OCI-LY3 (cell line): ENCODE measurements around the gene DMWD.

Experiments
- H2AFZ ChIP-seq: fragments of 200-600, 300-600 bp; shearing (Covaris generic); 2 replicates; pipeline ENCODE4 v1.6.0; 2014; ENCODE audit warnings: antibody characterized with exemption, low read depth, low read length
- H3K27ac ChIP-seq: fragments of 200-600, 300-600 bp; sonication (generic); 2 replicates; pipeline ENCODE4 v1.5.1; 2014; ENCODE audit warnings: mild to moderate bottlenecking, low read length, moderate library complexity, mixed read lengths
- H3K27me3 ChIP-seq: fragments of 200-600, 300-600 bp; sonication (generic); 2 replicates; pipeline ENCODE4 v1.6.1; 2014; ENCODE audit warnings: low read depth, low read length, mixed read lengths
- H3K36me3 ChIP-seq: fragments of 200-600, 300-600 bp; sonication (generic); replicated peaks from 2 replicates; pipeline ENCODE3; 2014; ENCODE audit warnings: low read depth, low read length, mixed read lengths
- H3K4me1 ChIP-seq: fragments of 300-600, 200-600 bp; sonication (generic); 2 replicates; pipeline ENCODE4 v1.6.1; 2014; ENCODE audit warnings: low read length, mixed read lengths
- H3K4me2 ChIP-seq: fragments of 200-600, 300-600 bp; sonication (generic); 2 replicates; pipeline ENCODE4 v1.6.1; 2014; ENCODE audit warnings: low read length, mixed read lengths
- H3K4me3 ChIP-seq: fragments of 300-600, 200-600 bp; sonication (generic); 2 replicates; pipeline ENCODE4 v1.5.1; 2014; ENCODE audit warnings: antibody characterized with exemption, mild to moderate bottlenecking, low read length, moderate library complexity
- H3K79me2 ChIP-seq: fragments of 300-600, 200-600 bp; shearing (Covaris generic); 2 replicates; pipeline ENCODE4 v1.6.1; 2014; ENCODE audit warnings: mild to moderate bottlenecking, low read length, mixed read lengths
- H3K9ac ChIP-seq: fragments of 300-600, 200-600 bp; shearing (Covaris generic); 2 replicates; pipeline ENCODE4 v1.6.0; 2014; ENCODE audit warnings: mild to moderate bottlenecking, low read length, moderate library complexity
- H3K9me3 ChIP-seq: fragments of 200-600, 300-600 bp; shearing (Covaris generic); 2 replicates; pipeline ENCODE4 v1.6.1; 2014; ENCODE audit warnings: low read length, mixed read lengths; ENCODE audit not compliant: insufficient read depth
- H4K20me1 ChIP-seq: fragments of 200-600, 300-600 bp; sonication (generic); 2 replicates; pipeline ENCODE4 v1.6.1; 2016; ENCODE audit warnings: low read length, mixed read lengths; ENCODE audit not compliant: insufficient read depth
- CTCF ChIP-seq: fragments of 200-600, 300-600 bp; sonication (generic); IDR thresholded peaks from 2 replicates; pipeline ENCODE4 v1.5.1; 2014; ENCODE audit warnings: antibody characterized with exemption, low read length, low read depth
- EZH2phosphoT487 ChIP-seq: fragments of 200-600 bp; shearing (Covaris generic); IDR thresholded peaks from 2 replicates; pipeline ENCODE4 v1.6.1; 2018; ENCODE audit warnings: antibody characterized with exemption, mixed run types, low read depth

DMWD gene

GRCh38 chr19:45774765-45775164 lies 17.9 kb downstream of the DMWD start:
- Histone ChIP-seq H3K4me2 (no peak overlapping the region), H3K4me1 (peaks cover 10% of the 10 kb centered on the region), H3K79me2 (no peaks in the 10 kb centered on the region), H4K20me1 (no peaks in the 10 kb centered on the region), H3K9ac (no peak overlapping the region), H3K4me3 (no peak overlapping the region), H3K27ac (no peak overlapping the region), H3K9me3 (no peaks in the 10 kb centered on the region), H3K27me3 (no peaks in the 10 kb centered on the region), H3K36me3 (peaks cover 4% of the 10 kb centered on the region), H2AFZ (no peak overlapping the region)
- TF ChIP-seq EZH2phosphoT487 (no peak), CTCF (no peak)

- Histone ChIP-seq H3K27me3 (no peaks in the 10 kb centered on the region), H2AFZ (no peak overlapping the region), H3K4me1 (peaks cover 2% of the 10 kb centered on the region), H3K4me2 (no peak overlapping the region), H3K9ac (no peak overlapping the region), H3K79me2 (no peaks in the 10 kb centered on the region), H3K36me3 (peaks cover 4% of the 10 kb centered on the region), H3K27ac (no peak overlapping the region), H4K20me1 (no peaks in the 10 kb centered on the region), H3K4me3 (no peak overlapping the region), H3K9me3 (no peaks in the 10 kb centered on the region)
- no peak for TF ChIP-seq EZH2phosphoT487
- TF ChIP-seq CTCF: no peak
These were observed 19.3 kb downstream of the DMWD start for GRCh38 chr19:45773384-45773783.

- TF ChIP-seq CTCF (no peak), EZH2phosphoT487 (no peak)
- H3K27me3 ChIP-seq: no peaks in the 10 kb centered on the region
- H3K36me3 ChIP-seq: peaks cover 4% of the 10 kb centered on the region
- H4K20me1 ChIP-seq: no peaks in the 10 kb centered on the region
- peaks cover 4% of the 10 kb centered on the region; the same call in 1 of the 2 replicates for H3K4me1 ChIP-seq
- H2AFZ ChIP-seq: no peak overlapping the region
- no peak overlapping the region for H3K4me3 ChIP-seq
- H3K27ac ChIP-seq: no peak overlapping the region
- no peaks in the 10 kb centered on the region for H3K79me2 ChIP-seq
- H3K9me3 ChIP-seq: no peaks in the 10 kb centered on the region
- no peak overlapping the region for H3K4me2 ChIP-seq
- no peak overlapping the region for H3K9ac ChIP-seq
These were observed 19.7 kb downstream of the DMWD start for GRCh38 chr19:45772912-45773311.

- Histone ChIP-seq H3K27ac (no peak overlapping the region), H3K4me1 (peaks cover 4% of the 10 kb centered on the region; the same call in 1 of the 2 replicates), H4K20me1 (no peaks in the 10 kb centered on the region), H3K9me3 (no peaks in the 10 kb centered on the region), H3K27me3 (no peaks in the 10 kb centered on the region), H3K4me3 (no peak overlapping the region), H2AFZ (no peak overlapping the region), H3K79me2 (no peaks in the 10 kb centered on the region), H3K9ac (no peak overlapping the region), H3K36me3 (peaks cover 3% of the 10 kb centered on the region), H3K4me2 (no peak overlapping the region)
- TF ChIP-seq EZH2phosphoT487: no peak
- no peak for TF ChIP-seq CTCF
These were observed 20.4 kb downstream of the DMWD start for GRCh38 chr19:45772130-45772840.
